ENCODE measurements around the gene FAM120A.

FAM120A gene

DNA sequence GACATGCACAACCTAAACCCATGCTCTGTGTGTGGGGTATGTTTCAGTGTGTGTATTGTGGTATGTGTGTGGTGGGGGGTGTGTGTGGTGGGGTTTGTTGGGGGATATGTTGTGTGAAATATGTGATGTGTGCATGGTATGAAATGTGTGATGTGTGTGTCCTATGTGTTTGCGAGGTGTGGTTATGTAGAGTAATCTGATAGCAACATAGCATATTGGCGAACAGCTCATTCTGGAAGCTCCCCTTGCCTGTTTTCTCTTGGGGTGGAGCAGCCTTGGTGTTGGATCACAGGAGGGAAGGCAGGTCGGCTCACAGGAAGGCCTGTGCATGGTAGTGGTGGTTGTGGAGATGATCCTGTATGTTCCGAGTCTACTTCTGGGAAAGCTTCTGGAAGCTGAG, 89.5 kb downstream of the FAM120A start:
- TF ChIP-seq, protein P1, sequence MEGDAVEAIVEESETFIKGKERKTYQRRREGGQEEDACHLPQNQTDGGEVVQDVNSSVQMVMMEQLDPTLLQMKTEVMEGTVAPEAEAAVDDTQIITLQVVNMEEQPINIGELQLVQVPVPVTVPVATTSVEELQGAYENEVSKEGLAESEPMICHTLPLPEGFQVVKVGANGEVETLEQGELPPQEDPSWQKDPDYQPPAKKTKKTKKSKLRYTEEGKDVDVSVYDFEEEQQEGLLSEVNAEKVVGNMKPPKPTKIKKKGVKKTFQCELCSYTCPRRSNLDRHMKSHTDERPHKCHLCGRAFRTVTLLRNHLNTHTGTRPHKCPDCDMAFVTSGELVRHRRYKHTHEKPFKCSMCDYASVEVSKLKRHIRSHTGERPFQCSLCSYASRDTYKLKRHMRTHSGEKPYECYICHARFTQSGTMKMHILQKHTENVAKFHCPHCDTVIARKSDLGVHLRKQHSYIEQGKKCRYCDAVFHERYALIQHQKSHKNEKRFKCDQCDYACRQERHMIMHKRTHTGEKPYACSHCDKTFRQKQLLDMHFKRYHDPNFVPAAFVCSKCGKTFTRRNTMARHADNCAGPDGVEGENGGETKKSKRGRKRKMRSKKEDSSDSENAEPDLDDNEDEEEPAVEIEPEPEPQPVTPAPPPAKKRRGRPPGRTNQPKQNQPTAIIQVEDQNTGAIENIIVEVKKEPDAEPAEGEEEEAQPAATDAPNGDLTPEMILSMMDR (IDR thresholded peaks at IDR 0.05; ENCODE audit: low read depth, low read length) = no peak
- no peaks in the 10 kb centered on the region for H3K9me3 ChIP-seq (ENCODE audit: severe bottlenecking)
- DNase-seq = no peak
- peaks cover 6% of the 10 kb centered on the region for H3K36me3 ChIP-seq
- H3K27me3 ChIP-seq (ENCODE audit: insufficient read depth, low read depth, severe bottlenecking) = no peaks in the 10 kb centered on the region
- H3K27ac ChIP-seq = no peak overlapping the region
- no peak overlapping the region for H3K4me3 ChIP-seq (ENCODE audit: low read depth, low read length)

DNA sequence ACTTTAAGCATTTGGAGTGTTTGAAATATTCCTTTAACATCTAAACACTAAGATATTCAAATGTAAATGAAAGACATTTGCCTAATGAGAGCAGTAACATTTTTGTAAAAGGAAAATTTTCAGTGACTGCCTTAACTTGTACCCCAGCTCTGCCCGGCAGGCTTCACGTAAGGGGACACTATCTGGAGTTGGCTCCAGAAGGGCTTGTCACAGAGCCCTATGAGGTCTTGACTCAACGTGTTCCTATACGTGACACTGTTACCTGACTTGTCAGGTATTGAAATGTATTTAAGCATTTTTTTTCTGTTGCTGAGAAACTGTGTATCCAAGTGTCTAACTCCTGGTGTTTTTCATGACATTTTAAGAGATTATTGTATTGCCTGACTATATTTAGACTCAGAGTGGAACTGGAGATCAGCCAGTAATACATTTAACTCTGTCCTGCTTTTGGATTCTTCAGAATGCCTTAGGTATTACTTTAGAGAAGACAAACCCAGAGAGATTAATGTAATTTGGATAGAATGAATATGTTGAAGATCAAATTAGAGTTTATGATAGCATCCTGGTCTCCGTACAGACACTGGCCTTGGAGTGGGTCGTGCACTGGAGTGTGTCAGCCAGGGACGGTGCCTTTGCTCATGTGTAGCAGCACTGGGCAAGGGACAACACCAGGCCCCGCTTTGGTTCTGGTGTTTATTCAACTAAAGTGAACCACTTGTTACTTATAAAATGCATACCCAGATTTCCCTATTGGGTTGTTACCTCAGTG, 90.3 kb downstream of the FAM120A start:
- Histone ChIP-seq H3K36me3 (peaks cover 12% of the 10 kb centered on the region), H3K27ac (no peak overlapping the region), H3K4me3 (ENCODE audit: low read depth, low read length) (no peak overlapping the region), H3K27me3 (ENCODE audit: insufficient read depth, low read depth, severe bottlenecking) (no peaks in the 10 kb centered on the region), H3K9me3 (ENCODE audit: severe bottlenecking) (no peaks in the 10 kb centered on the region)
- DNase-seq = no peak
- TF ChIP-seq, protein P1 (IDR thresholded peaks at IDR 0.05; ENCODE audit: low read depth, low read length) = no peak

DNA sequence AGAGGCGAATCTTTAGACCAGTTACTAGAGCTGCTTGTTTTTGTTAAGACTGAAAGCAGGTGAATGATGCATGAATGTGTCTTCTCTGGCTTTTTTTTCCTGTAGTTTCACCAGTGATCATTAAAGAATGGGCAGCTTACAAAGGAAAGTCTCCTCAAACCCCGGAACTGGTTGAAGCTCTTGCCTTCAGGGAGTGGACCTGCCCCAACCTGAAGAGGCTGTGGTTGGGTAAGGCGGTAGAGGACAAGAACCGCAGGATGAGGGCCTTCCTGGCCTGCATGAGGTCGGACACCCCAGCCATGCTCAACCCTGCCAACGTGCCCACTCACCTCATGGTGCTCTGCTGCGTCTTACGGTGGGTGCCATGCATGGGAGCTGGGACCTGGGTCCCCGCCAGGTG, 91.6 kb downstream of the FAM120A start:
- no peak overlapping the region for H3K4me3 ChIP-seq (ENCODE audit: low read depth, low read length)
- TF ChIP-seq, protein P1 (IDR thresholded peaks at IDR 0.05; ENCODE audit: low read depth, low read length) = no peak
- no peak overlapping the region for H3K27ac ChIP-seq
- no peak for DNase-seq
- peaks cover 12% of the 10 kb centered on the region for H3K36me3 ChIP-seq
- H3K27me3 ChIP-seq (ENCODE audit: insufficient read depth, low read depth, severe bottlenecking) = no peaks in the 10 kb centered on the region
- H3K9me3 ChIP-seq (ENCODE audit: severe bottlenecking) = no peaks in the 10 kb centered on the region

DNA sequence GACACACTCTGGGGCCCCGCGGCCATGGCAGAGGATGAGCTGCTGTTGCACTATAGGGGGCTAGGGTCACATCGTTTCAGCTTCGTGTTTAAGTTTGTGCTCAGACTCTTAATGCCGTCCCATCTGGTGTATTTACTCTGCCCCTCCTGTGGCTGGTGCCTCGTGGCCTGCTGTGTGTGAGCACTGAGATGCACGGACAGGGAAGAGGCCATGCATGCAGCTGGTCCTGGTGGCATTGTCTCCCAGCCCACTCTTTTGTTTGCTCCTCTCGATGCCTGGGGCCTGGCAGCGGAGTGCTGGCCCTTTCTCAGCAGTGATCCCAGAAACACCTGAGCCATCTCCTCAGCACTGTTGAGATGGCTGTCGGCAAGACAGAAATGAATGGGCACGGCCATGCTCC, 94.9 kb downstream of the FAM120A start:
- Histone ChIP-seq H3K27ac (no peak overlapping the region), H3K9me3 (ENCODE audit: severe bottlenecking) (no peaks in the 10 kb centered on the region), H3K4me3 (ENCODE audit: low read depth, low read length) (no peak overlapping the region), H3K27me3 (ENCODE audit: insufficient read depth, low read depth, severe bottlenecking) (no peaks in the 10 kb centered on the region), H3K36me3 (peaks cover 17% of the 10 kb centered on the region)
- no peak for DNase-seq
- TF ChIP-seq, protein P1 (IDR thresholded peaks at IDR 0.05; ENCODE audit: low read depth, low read length) = no peak

- Histone ChIP-seq H3K27me3 (ENCODE audit: insufficient read depth, low read depth, severe bottlenecking) (no peaks in the 10 kb centered on the region), H3K27ac (no peak overlapping the region), H3K4me3 (ENCODE audit: low read depth, low read length) (no peak overlapping the region), H3K9me3 (ENCODE audit: severe bottlenecking) (no peaks in the 10 kb centered on the region), H3K36me3 (peaks cover 27% of the 10 kb centered on the region)
- no peak for DNase-seq
- TF ChIP-seq, protein P1 (IDR thresholded peaks at IDR 0.05; ENCODE audit: low read depth, low read length) = no peak
These were observed 98.1 kb downstream of the FAM120A start for GRCh38 chr9:93549611-93550010.

- TF ChIP-seq, protein P1 (IDR thresholded peaks at IDR 0.05; ENCODE audit: low read depth, low read length) = no peak
- no peak for DNase-seq
- no peaks in the 10 kb centered on the region for H3K9me3 ChIP-seq (ENCODE audit: severe bottlenecking)
- no peak overlapping the region for H3K27ac ChIP-seq
- no peaks in the 10 kb centered on the region for H3K27me3 ChIP-seq (ENCODE audit: insufficient read depth, low read depth, severe bottlenecking)
- no peak overlapping the region for H3K4me3 ChIP-seq (ENCODE audit: low read depth, low read length)
- H3K36me3 ChIP-seq = peaks cover 29% of the 10 kb centered on the region
These were observed 101.4 kb downstream of the FAM120A start for GRCh38 chr9:93552923-93553322.
